SK-N-SH (cell line): ENCODE measurements around the gene RNF150. TPM values are rescaled to one million over a fixed set of nuclear protein-coding genes. Genes with fewer than 3 reads are reported as not detected.

Experiments
- CTCF ChIA-PET: fragments of 300-600, 350-600 bp; formaldehyde crosslinking; extraction: SDS; loops from one replicate; lab custom pipeline; 2021; lab: Yijun Ruan, JAX
- POLR2A ChIA-PET: fragments of 350-600 bp; sonication (Branson Sonifier 250); formaldehyde crosslinking; extraction: SDS; loops from one replicate; lab custom pipeline; 2020; ENCODE audit warnings: antibody characterized with exemption, inconsistent platforms; lab: Yijun Ruan, JAX
- DNase-seq: peaks from one replicate; pipeline ENCODE4 v3.0.0; 2012
- H2AFZ ChIP-seq: fragments of 200-600 bp; sonication (generic); 2 replicates; pipeline ENCODE4 v1.8.1; 2016; ENCODE audit warnings: antibody characterized with exemption, mild to moderate bottlenecking, low read depth
- H3F3A ChIP-seq: fragments of 200-600 bp; sonication (generic); replicated peaks from 2 replicates; pipeline ENCODE3; 2016; ENCODE audit warnings: antibody characterized with exemption, mild to moderate bottlenecking; ENCODE audit not compliant: insufficient read depth
- H3K27ac ChIP-seq, 2 experiments: fragments of 200-500 bp in 1 of 2; fragments of 200-600 bp in 1 of 2; sonication (Bioruptor generic) in 1 of 2; sonication (generic), shearing (Covaris generic) in 1 of 2; 2 replicates each; pipeline versions ENCODE4 v1.5.1 to v1.6.1; 2014 to 2016; ENCODE audit warnings: low read depth in 2 of 2, inconsistent platforms in 1 of 2, low read length in 1 of 2, mild to moderate bottlenecking in 1 of 2, mixed read lengths in 1 of 2
- H3K27me3 ChIP-seq: fragments of 200-600 bp; sonication (generic), shearing (Covaris generic); 2 replicates; pipeline ENCODE4 v1.6.1; 2016; ENCODE audit warnings: mixed run types; ENCODE audit not compliant: insufficient read depth
- H3K36me3 ChIP-seq, 2 experiments: fragments of 200-500 bp in 1 of 2; fragments of 200-600 bp in 1 of 2; sonication (Bioruptor generic) in 1 of 2; sonication (generic) in 1 of 2; replicated peaks in 1 of 2; 2 replicates each; pipeline versions ENCODE3 to v1.5.1; 2014 to 2016; ENCODE audit warnings: low read length in 1 of 2, mild to moderate bottlenecking in 1 of 2; ENCODE audit not compliant: insufficient read depth in 2 of 2, control insufficient read depth in 1 of 2
- H3K4me1 ChIP-seq, 2 experiments: fragments of 200-500 bp in 1 of 2; fragments of 200-600 bp in 1 of 2; sonication (Bioruptor generic) in 1 of 2; sonication (generic), shearing (Covaris generic) in 1 of 2; 2 replicates each; pipeline versions ENCODE4 v1.5.1 to v1.6.1; 2014 to 2016; ENCODE audit warnings: low read depth in 1 of 2, low read length in 1 of 2, mixed run types in 1 of 2; ENCODE audit not compliant: insufficient read depth in 2 of 2, control insufficient read depth in 1 of 2
- H3K4me2 ChIP-seq: fragments of 200-600 bp; sonication (generic), shearing (Covaris generic); 2 replicates; pipeline ENCODE4 v1.6.1; 2017; ENCODE audit warnings: mixed run types
- H3K4me3 ChIP-seq, 2 experiments: fragments of 200-500 bp in 1 of 2; fragments of 200-600 bp in 1 of 2; sonication (Bioruptor generic) in 1 of 2; sonication (generic), shearing (Covaris generic) in 1 of 2; 2 replicates each; pipeline versions ENCODE4 v1.5.1 to v1.8.1; 2014 to 2016; ENCODE audit warnings: low read depth in 2 of 2, inconsistent platforms in 1 of 2, low read length in 1 of 2, mild to moderate bottlenecking in 1 of 2, mixed read lengths in 1 of 2, moderate library complexity in 1 of 2
- H3K79me2 ChIP-seq: fragments of 200-600 bp; sonication (generic); 2 replicates; pipeline ENCODE4 v1.8.1; 2017; ENCODE audit warnings: mild to moderate bottlenecking; ENCODE audit not compliant: insufficient read depth
- H3K9ac ChIP-seq: fragments of 200-600 bp; sonication (generic); 2 replicates; pipeline ENCODE4 v1.6.1; 2017; ENCODE audit warnings: mixed run types
- H3K9me2 ChIP-seq: fragments of 200-600 bp; sonication (generic); 2 replicates; pipeline ENCODE4 v1.6.1; 2017; ENCODE audit warnings: mixed run types
- H3K9me3 ChIP-seq: fragments of 200-600 bp; sonication (generic); 2 replicates; pipeline ENCODE4 v1.6.1; 2017; ENCODE audit warnings: mixed run types, mild to moderate bottlenecking, moderate library complexity
- H4K20me1 ChIP-seq: fragments of 200-600 bp; sonication (generic); 2 replicates; pipeline ENCODE4 v1.6.1; 2017; ENCODE audit warnings: mild to moderate bottlenecking, mixed run types; ENCODE audit not compliant: insufficient read depth
- ELF1 ChIP-seq: IDR thresholded peaks from 2 replicates; pipeline ENCODE4 v1.4.0; 2012
- EP300 ChIP-seq, 2 experiments: IDR thresholded peaks; 2 replicates each; pipeline versions ENCODE4 v1.4.0 to v1.6.1; 2012; ENCODE audit warnings: borderline replicate concordance in 1 of 2, low read depth in 1 of 2, low read length in 1 of 2
- EZH2phosphoT487 ChIP-seq: fragments of 200-600 bp; sonication (generic); IDR thresholded peaks from 2 replicates; pipeline ENCODE4 v1.6.1; 2017; ENCODE audit warnings: low read depth, mixed run types, mild to moderate bottlenecking, antibody characterized with exemption, moderate library complexity, borderline replicate concordance
- FOXM1 ChIP-seq: IDR thresholded peaks from 2 replicates; pipeline ENCODE4 v1.4.0; 2012; ENCODE audit warnings: low read depth, mild to moderate bottlenecking
- GABPA ChIP-seq: IDR thresholded peaks from 2 replicates; pipeline ENCODE4 v1.4.0; 2012; ENCODE audit warnings: low read depth, mild to moderate bottlenecking
- JUND ChIP-seq: IDR thresholded peaks from 2 replicates; pipeline ENCODE4 v1.4.0; 2012
- MEF2A ChIP-seq: IDR thresholded peaks from 2 replicates; pipeline ENCODE4 v1.4.0; 2012; ENCODE audit warnings: low read depth, borderline replicate concordance
- MXI1 ChIP-seq: IDR thresholded peaks from 2 replicates; pipeline ENCODE4 v1.6.1; 2012; ENCODE audit warnings: mild to moderate bottlenecking, low read depth, low read length, improper control_type of control experiment
- RAD21 ChIP-seq: IDR thresholded peaks from 2 replicates; pipeline ENCODE4 v1.6.1; 2012; ENCODE audit warnings: mild to moderate bottlenecking, low read length
- SIN3A ChIP-seq: IDR thresholded peaks from 2 replicates; pipeline ENCODE4 v1.6.1; 2012; ENCODE audit warnings: low read depth, mild to moderate bottlenecking, low read length, moderate library complexity, borderline replicate concordance
- TCF12 ChIP-seq: IDR thresholded peaks from 2 replicates; pipeline ENCODE4 v1.4.0; 2012
- TEAD4 ChIP-seq: IDR thresholded peaks from 2 replicates; pipeline ENCODE4 v1.4.0; 2012; ENCODE audit warnings: mild to moderate bottlenecking, borderline replicate concordance; ENCODE audit not compliant: insufficient read depth
- YY1 ChIP-seq: IDR thresholded peaks from 2 replicates; pipeline ENCODE4 v1.4.0; 2012; ENCODE audit warnings: low read depth, mild to moderate bottlenecking
- WGBS: methylation state at CpG from one replicate; pipeline ENCODE4 v1.1.6; 2017; ENCODE audit warnings: low lambda C conversion rate; 5-methylcytosine and 5-hydroxymethylcytosine counted together
- polyA plus RNA-seq, 3 experiments: library from polyadenylated mRNA; depleted of rRNA; stranded (reverse); fragments of >200 nt; gene quantifications; 2 replicates each; pipeline ENCODE4 v1.2.3, GENCODE V29; 2012
- TF ChIP-seq, protein P1 (sequence below): fragments of 150-350 bp; IDR thresholded peaks from 2 replicates; pipeline ENCODE4 v1.6.1; 2017; ENCODE audit warnings: antibody characterized with exemption, low read length, low read depth, borderline replicate concordance
- TF ChIP-seq, protein P2 (sequence below): IDR thresholded peaks from 2 replicates; pipeline ENCODE4 v1.4.0; 2012; ENCODE audit warnings: low read depth, borderline replicate concordance

The RNF150 gene
- polyA plus RNA-seq, 1 of the 3 experiments (the other 2 are of a cell fraction): 5.8 TPM

GRCh38 chr4:141098163-141098562, 35.1 kb downstream of the RNF150 start:
- DNase-seq: no peak
- peaks cover 10% of the 10 kb centered on the region; the same call in 1 of the 2 replicates for H3K9me3 ChIP-seq
- no peak overlapping the region for H3K4me3 ChIP-seq
- peaks cover 13 to 26% of the 10 kb centered on the region in 2 experiments for H3K36me3 ChIP-seq
- peaks cover 14% of the 10 kb centered on the region for H3F3A ChIP-seq
- H4K20me1 ChIP-seq: no peaks in the 10 kb centered on the region
- WGBS: 61% methylated on average over 3 of the region's 3 CpGs
- peaks cover 78% of the 10 kb centered on the region for H3K79me2 ChIP-seq
- no peaks in the 10 kb centered on the region for H3K27me3 ChIP-seq
- CTCF ChIA-PET: interaction anchor here (1.5 kb wide), 1 partner anchor 35 kb away, joined by 5 read pairs; the partner anchor contains the start of gene RNF150
- no peak overlapping the region for H3K9ac ChIP-seq
- no peak overlapping the region; a peak in 1 of 4 replicates for H3K27ac ChIP-seq
- peaks cover 0 to 16% of the 10 kb centered on the region in 2 experiments; a peak in 2 of 4 replicates for H3K4me1 ChIP-seq
- POLR2A ChIA-PET: no interaction called here
- H3K9me2 ChIP-seq: no peaks in the 10 kb centered on the region
- no peak overlapping the region for H3K4me2 ChIP-seq
- H2AFZ ChIP-seq: no peak overlapping the region
- TF ChIP-seq SIN3A (no peak), TEAD4 (no peak), EP300 (IDR thresholded peaks at IDR 0.05; ENCODE audit: borderline replicate concordance in 1 of 2, low read depth in 1 of 2, low read length in 1 of 2) (no peak), FOXM1 (no peak), EZH2phosphoT487 (no peak)
- TF ChIP-seq, protein P1, sequence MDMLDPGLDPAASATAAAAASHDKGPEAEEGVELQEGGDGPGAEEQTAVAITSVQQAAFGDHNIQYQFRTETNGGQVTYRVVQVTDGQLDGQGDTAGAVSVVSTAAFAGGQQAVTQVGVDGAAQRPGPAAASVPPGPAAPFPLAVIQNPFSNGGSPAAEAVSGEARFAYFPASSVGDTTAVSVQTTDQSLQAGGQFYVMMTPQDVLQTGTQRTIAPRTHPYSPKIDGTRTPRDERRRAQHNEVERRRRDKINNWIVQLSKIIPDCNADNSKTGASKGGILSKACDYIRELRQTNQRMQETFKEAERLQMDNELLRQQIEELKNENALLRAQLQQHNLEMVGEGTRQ: no peak
- TF ChIP-seq, protein P2, sequence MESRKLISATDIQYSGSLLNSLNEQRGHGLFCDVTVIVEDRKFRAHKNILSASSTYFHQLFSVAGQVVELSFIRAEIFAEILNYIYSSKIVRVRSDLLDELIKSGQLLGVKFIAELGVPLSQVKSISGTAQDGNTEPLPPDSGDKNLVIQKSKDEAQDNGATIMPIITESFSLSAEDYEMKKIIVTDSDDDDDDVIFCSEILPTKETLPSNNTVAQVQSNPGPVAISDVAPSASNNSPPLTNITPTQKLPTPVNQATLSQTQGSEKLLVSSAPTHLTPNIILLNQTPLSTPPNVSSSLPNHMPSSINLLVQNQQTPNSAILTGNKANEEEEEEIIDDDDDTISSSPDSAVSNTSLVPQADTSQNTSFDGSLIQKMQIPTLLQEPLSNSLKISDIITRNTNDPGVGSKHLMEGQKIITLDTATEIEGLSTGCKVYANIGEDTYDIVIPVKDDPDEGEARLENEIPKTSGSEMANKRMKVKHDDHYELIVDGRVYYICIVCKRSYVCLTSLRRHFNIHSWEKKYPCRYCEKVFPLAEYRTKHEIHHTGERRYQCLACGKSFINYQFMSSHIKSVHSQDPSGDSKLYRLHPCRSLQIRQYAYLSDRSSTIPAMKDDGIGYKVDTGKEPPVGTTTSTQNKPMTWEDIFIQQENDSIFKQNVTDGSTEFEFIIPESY: no peak

- no peak for DNase-seq
- Histone ChIP-seq H3K36me3 (peaks cover 21 to 24% of the 10 kb centered on the region in 2 experiments), H3K4me1 (no peaks in the 10 kb centered on the region; a peak in 1 of 4 replicates), H3K4me3 (no peak overlapping the region), H3K9me3 (peaks cover 10% of the 10 kb centered on the region; the same call in 1 of the 2 replicates), H3K9ac (no peak overlapping the region), H3K27ac (no peak overlapping the region; a peak in 1 of 4 replicates), H2AFZ (no peak overlapping the region), H3K27me3 (no peaks in the 10 kb centered on the region), H3K79me2 (peaks cover 89% of the 10 kb centered on the region), H3K9me2 (no peaks in the 10 kb centered on the region), H4K20me1 (no peaks in the 10 kb centered on the region), H3F3A (no peaks in the 10 kb centered on the region), H3K4me2 (no peak overlapping the region)
- ChIA-PET POLR2A (no interaction called here), CTCF (interaction anchor here (0.6 to 3.5 kb wide), 6 partner anchors 9 to 151 kb away, joined by 3 to 12 read pairs (median 3); partner anchors contain the start of gene RNF150)
- TF ChIP-seq RAD21 (no peak), ELF1 (no peak), MEF2A (no peak), TCF12 (no peak), YY1 (no peak), JUND (no peak), GABPA (no peak), MXI1 (no peak), FOXM1 (no peak)
- TF ChIP-seq, protein P2: no peak
- 22% methylated on average over 3 of the region's 3 CpGs for WGBS
Measured at GRCh38 chr4:141090473-141090872, 42.8 kb downstream of the RNF150 start.
